ENCODE measurements around the gene FUCA1.
"Not testable (repeated sequence)": the region's sequence is repeated elsewhere in the genome, so short reads cannot be mapped to it uniquely, and the experiment has no call there.

The FUCA1 gene

GRCh38 chr1:23904748-23905357, 36.8 kb upstream of the FUCA1 start:
- Histone ChIP-seq H3K9me2 (replicated peaks; ENCODE audit: control insufficient read depth, low read length) (no peaks in the 10 kb centered on the region), H3K79me2 (ENCODE audit: control insufficient read depth, low read length) (peaks cover 64% of the 10 kb centered on the region), H4K20me1 (ENCODE audit: control insufficient read depth, insufficient read depth, low read depth, low read length) (no peaks in the 10 kb centered on the region), H3K4me3 (ENCODE audit: low read length) (peak overlapping the region; percentile 32), H3K27ac (ENCODE audit: low read depth, low read length) (0 out of 2 replicates have a peak overlapping the region, but pooled peaks have one; percentile 3), H3K4me1 (ENCODE audit: control insufficient read depth, low read length) (peaks cover 88% of the 10 kb centered on the region), H3K27me3 (ENCODE audit: control insufficient read depth, low read length) (no peaks in the 10 kb centered on the region), H3F3A (ENCODE audit: control insufficient read depth, insufficient read depth) (peaks cover 24% of the 10 kb centered on the region), H3K9me3 (ENCODE audit: control insufficient read depth, insufficient read depth, low read length) (no peaks in the 10 kb centered on the region), H3K36me3 (ENCODE audit: control insufficient read depth, low read length) (peaks cover 48% of the 10 kb centered on the region), H3K4me2 (ENCODE audit: low read length) (peak overlapping the region; percentile 57)
- TF ChIP-seq EZH2phosphoT487 (IDR thresholded peaks at IDR 0.05; ENCODE audit: borderline replicate concordance, low read length) = no peak
- TF ChIP-seq, protein P1, sequence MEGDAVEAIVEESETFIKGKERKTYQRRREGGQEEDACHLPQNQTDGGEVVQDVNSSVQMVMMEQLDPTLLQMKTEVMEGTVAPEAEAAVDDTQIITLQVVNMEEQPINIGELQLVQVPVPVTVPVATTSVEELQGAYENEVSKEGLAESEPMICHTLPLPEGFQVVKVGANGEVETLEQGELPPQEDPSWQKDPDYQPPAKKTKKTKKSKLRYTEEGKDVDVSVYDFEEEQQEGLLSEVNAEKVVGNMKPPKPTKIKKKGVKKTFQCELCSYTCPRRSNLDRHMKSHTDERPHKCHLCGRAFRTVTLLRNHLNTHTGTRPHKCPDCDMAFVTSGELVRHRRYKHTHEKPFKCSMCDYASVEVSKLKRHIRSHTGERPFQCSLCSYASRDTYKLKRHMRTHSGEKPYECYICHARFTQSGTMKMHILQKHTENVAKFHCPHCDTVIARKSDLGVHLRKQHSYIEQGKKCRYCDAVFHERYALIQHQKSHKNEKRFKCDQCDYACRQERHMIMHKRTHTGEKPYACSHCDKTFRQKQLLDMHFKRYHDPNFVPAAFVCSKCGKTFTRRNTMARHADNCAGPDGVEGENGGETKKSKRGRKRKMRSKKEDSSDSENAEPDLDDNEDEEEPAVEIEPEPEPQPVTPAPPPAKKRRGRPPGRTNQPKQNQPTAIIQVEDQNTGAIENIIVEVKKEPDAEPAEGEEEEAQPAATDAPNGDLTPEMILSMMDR (IDR thresholded peaks at IDR 0.05; ENCODE audit: low read depth, low read length, poor library complexity, severe bottlenecking) = no peak

DNA sequence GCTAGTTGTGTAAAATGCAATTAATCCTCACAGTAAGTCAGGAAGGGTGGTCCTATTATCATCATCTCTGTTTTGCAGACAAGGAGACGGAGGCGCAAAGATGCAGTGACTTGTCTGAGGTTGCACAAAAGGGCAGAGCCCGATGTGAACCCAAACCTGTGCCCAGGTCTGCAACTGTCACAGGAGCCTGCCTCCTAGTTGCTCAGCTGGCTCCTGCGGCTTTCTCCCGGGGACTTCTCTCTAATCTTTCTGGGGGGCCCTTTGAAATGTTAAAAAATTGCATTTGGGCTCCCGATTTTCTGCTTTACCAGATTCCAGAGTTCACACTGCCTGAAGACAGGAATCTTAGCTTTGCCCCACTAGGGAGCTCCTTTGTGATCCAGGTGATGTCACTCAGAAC, 35.7 kb upstream of the FUCA1 start:
- H3K4me2 ChIP-seq (ENCODE audit: low read length) = peak overlapping the region; percentile 57
- peaks cover 88% of the 10 kb centered on the region for H3K4me1 ChIP-seq (ENCODE audit: control insufficient read depth, low read length)
- no peaks in the 10 kb centered on the region for H4K20me1 ChIP-seq (ENCODE audit: control insufficient read depth, insufficient read depth, low read depth, low read length)
- H3K27ac ChIP-seq (ENCODE audit: low read depth, low read length) = no peak overlapping the region
- no peaks in the 10 kb centered on the region for H3K27me3 ChIP-seq (ENCODE audit: control insufficient read depth, low read length)
- H3K9me3 ChIP-seq (ENCODE audit: control insufficient read depth, insufficient read depth, low read length) = no peaks in the 10 kb centered on the region
- H3K4me3 ChIP-seq (ENCODE audit: low read length) = peak overlapping the region; percentile 32; the same call in 1 of the 2 replicates
- H3K9me2 ChIP-seq (replicated peaks; ENCODE audit: control insufficient read depth, low read length) = no peaks in the 10 kb centered on the region
- H3F3A ChIP-seq (ENCODE audit: control insufficient read depth, insufficient read depth) = peaks cover 15% of the 10 kb centered on the region
- TF ChIP-seq, protein P1 (IDR thresholded peaks at IDR 0.05; ENCODE audit: low read depth, low read length, poor library complexity, severe bottlenecking) = no peak
- TF ChIP-seq EZH2phosphoT487 (IDR thresholded peaks at IDR 0.05; ENCODE audit: borderline replicate concordance, low read length) = no peak
- H3K79me2 ChIP-seq (ENCODE audit: control insufficient read depth, low read length) = peaks cover 66% of the 10 kb centered on the region
- peaks cover 43% of the 10 kb centered on the region for H3K36me3 ChIP-seq (ENCODE audit: control insufficient read depth, low read length)

- Histone ChIP-seq H3K9me3 (ENCODE audit: control insufficient read depth, insufficient read depth, low read length) (no peaks in the 10 kb centered on the region), H4K20me1 (ENCODE audit: control insufficient read depth, insufficient read depth, low read depth, low read length) (no peaks in the 10 kb centered on the region), H3K79me2 (ENCODE audit: control insufficient read depth, low read length) (peaks cover 60% of the 10 kb centered on the region), H3F3A (ENCODE audit: control insufficient read depth, insufficient read depth) (peaks cover 10% of the 10 kb centered on the region), H3K4me3 (ENCODE audit: low read length) (no peak overlapping the region), H3K4me1 (ENCODE audit: control insufficient read depth, low read length) (peaks cover 80% of the 10 kb centered on the region), H3K27ac (ENCODE audit: low read depth, low read length) (no peak overlapping the region), H3K9me2 (replicated peaks; ENCODE audit: control insufficient read depth, low read length) (no peaks in the 10 kb centered on the region), H3K36me3 (ENCODE audit: control insufficient read depth, low read length) (peaks cover 43% of the 10 kb centered on the region), H3K4me2 (ENCODE audit: low read length) (peak overlapping the region; percentile 57), H3K27me3 (ENCODE audit: control insufficient read depth, low read length) (no peaks in the 10 kb centered on the region)
- TF ChIP-seq EZH2phosphoT487 (IDR thresholded peaks at IDR 0.05; ENCODE audit: borderline replicate concordance, low read length) = no peak
Observed at GRCh38 chr1:23902321-23903278, 34.5 kb upstream of the FUCA1 start.

DNA sequence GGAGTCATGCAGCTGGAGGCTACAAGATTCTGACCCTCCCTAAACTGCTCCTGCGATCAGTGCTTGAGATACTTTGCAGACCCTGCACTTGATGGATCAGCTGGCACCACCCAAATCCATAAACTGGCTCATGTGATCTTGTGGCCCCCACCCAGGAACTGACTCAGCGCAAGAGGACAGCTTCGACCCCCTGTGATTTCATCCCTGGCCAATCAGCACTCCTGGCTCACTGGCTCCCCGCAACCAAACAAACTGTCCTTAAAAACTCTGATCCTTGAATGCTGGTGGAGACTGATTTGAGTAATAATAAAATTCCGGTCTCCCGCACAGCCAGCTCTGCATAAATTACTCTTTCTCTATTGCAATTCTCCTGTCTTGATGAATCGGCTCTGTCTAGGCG, 31.9 kb upstream of the FUCA1 start:
- H3K9me3 ChIP-seq (ENCODE audit: control insufficient read depth, insufficient read depth, low read length); H3K27me3 ChIP-seq (ENCODE audit: control insufficient read depth, low read length); H4K20me1 ChIP-seq (ENCODE audit: control insufficient read depth, insufficient read depth, low read depth, low read length); H3K9me2 ChIP-seq (replicated peaks; ENCODE audit: control insufficient read depth, low read length); H3K27ac ChIP-seq (ENCODE audit: low read depth, low read length): not testable (repeated sequence)
- Histone ChIP-seq H3K4me2 (ENCODE audit: low read length) (peak overlapping the region; percentile 26; the same call in 1 of the 2 replicates), H3F3A (ENCODE audit: control insufficient read depth, insufficient read depth) (peaks cover 20% of the 10 kb centered on the region), H3K4me1 (ENCODE audit: control insufficient read depth, low read length) (peaks cover 80% of the 10 kb centered on the region), H3K79me2 (ENCODE audit: control insufficient read depth, low read length) (peaks cover 54% of the 10 kb centered on the region), H3K4me3 (ENCODE audit: low read length) (0 out of 2 replicates have a peak overlapping the region, but pooled peaks have one; percentile 24), H3K36me3 (ENCODE audit: control insufficient read depth, low read length) (peaks cover 37% of the 10 kb centered on the region)
